ENCODE results near the gene SF3A1. TPM values are rescaled to one million over a fixed set of nuclear protein-coding genes. Genes with fewer than 3 reads are reported as not detected.

SF3A1 gene
- total RNA-seq, 1 donor from 2014 or later: 139 TPM

- DNase-seq (ENCODE audit: low read depth) (peak; percentile 71), FAIRE-seq (no peak)
- Histone ChIP-seq H4K20me1 (ENCODE audit: insufficient read depth, low read length) (peaks cover 97% of the 10 kb centered on the region), H3K4me1 (ENCODE audit: insufficient read depth, low read length) (peaks cover 42% of the 10 kb centered on the region), H2AFZ (ENCODE audit: low read depth, low read length) (no peak overlapping the region), H3K27me3 (ENCODE audit: insufficient read depth, low read length) (no peaks in the 10 kb centered on the region), H3K27ac (ENCODE audit: low read depth, low read length) (peak overlapping the region; percentile 39), H3K9ac (ENCODE audit: low read length) (peak overlapping the region; percentile 23), H3K4me3 (ENCODE audit: insufficient read depth, low read depth, low read length) (no peak overlapping the region), H3K9me3 (ENCODE audit: insufficient read depth, low read depth, low read length) (no peaks in the 10 kb centered on the region), H3K79me2 (ENCODE audit: insufficient read depth, low read length) (peaks cover 94% of the 10 kb centered on the region), H3K36me3 (ENCODE audit: insufficient read depth, low read length) (no peaks in the 10 kb centered on the region), H3K4me2 (ENCODE audit: low read length) (peak overlapping the region; percentile 45)
- no peak for TF ChIP-seq EZH2 (IDR thresholded peaks at IDR 0.05; ENCODE audit: insufficient read depth, low read length)
- TF ChIP-seq, protein P1, sequence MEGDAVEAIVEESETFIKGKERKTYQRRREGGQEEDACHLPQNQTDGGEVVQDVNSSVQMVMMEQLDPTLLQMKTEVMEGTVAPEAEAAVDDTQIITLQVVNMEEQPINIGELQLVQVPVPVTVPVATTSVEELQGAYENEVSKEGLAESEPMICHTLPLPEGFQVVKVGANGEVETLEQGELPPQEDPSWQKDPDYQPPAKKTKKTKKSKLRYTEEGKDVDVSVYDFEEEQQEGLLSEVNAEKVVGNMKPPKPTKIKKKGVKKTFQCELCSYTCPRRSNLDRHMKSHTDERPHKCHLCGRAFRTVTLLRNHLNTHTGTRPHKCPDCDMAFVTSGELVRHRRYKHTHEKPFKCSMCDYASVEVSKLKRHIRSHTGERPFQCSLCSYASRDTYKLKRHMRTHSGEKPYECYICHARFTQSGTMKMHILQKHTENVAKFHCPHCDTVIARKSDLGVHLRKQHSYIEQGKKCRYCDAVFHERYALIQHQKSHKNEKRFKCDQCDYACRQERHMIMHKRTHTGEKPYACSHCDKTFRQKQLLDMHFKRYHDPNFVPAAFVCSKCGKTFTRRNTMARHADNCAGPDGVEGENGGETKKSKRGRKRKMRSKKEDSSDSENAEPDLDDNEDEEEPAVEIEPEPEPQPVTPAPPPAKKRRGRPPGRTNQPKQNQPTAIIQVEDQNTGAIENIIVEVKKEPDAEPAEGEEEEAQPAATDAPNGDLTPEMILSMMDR (IDR thresholded peaks at IDR 0.05; ENCODE audit: insufficient read depth, low read depth, low read length): no peak
- Mint-ChIP-seq H3K4me1 (ENCODE audit: low read depth, unreplicated experiment) (peaks cover 58% of the 10 kb centered on the region), H3K4me3 (ENCODE audit: unreplicated experiment) (no peak overlapping the region), H3K27ac (ENCODE audit: unreplicated experiment) (no peak overlapping the region), H3K27me3 (ENCODE audit: low read depth, unreplicated experiment) (no peaks in the 10 kb centered on the region), H3K36me3 (ENCODE audit: low read depth, unreplicated experiment) (peaks cover 8% of the 10 kb centered on the region), H3K9me3 (ENCODE audit: unreplicated experiment) (peaks cover 2% of the 10 kb centered on the region)
These were observed 45.6 kb downstream of the SF3A1 start for GRCh38 chr22:30310881-30311771.

DNA sequence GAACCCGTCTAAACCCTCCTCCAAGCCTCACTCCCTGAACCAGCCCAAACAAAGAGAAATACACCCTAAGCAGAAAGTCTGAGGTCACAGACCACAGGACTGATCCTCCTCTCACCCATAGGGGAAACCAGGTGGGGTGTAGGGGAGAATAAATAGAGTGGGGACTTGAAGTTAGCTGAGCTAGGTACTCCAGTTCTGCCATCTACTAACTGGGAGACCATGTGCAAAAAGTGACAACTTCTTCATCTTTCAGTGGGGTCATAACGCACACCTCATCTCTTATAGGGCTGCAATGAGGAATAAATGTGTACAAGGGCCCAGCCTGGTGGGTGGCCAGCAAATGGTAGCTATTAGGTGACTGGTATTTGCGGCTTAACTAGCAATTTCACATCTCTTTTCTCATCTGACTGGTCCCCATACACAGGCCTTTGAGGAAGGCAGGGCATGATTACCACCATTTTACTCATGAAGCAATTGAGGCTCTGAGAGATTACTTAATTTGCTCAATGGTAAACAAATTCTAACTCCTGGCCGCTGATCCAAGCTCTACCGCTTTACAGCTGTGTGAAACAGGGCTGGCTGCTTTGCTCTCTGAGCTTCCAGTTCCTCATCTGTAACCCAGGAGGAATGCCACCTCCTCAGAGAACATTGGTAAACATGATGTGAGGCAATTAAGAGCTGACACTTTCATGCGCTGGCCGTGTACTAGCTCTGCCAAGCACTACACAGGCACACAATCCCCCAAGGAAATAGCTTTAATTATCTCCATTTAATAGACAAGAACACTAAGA lies 46.5 kb downstream of the SF3A1 start:
- Histone ChIP-seq H3K9ac (ENCODE audit: low read length) (no peak overlapping the region), H3K27ac (ENCODE audit: low read depth, low read length) (no peak overlapping the region), H3K36me3 (ENCODE audit: insufficient read depth, low read length) (no peaks in the 10 kb centered on the region), H3K4me2 (ENCODE audit: low read length) (peak overlapping the region; percentile 45), H3K4me3 (ENCODE audit: insufficient read depth, low read depth, low read length) (no peak overlapping the region), H3K9me3 (ENCODE audit: insufficient read depth, low read depth, low read length) (no peaks in the 10 kb centered on the region), H3K27me3 (ENCODE audit: insufficient read depth, low read length) (no peaks in the 10 kb centered on the region), H3K79me2 (ENCODE audit: insufficient read depth, low read length) (peaks cover 94% of the 10 kb centered on the region), H3K4me1 (ENCODE audit: insufficient read depth, low read length) (peaks cover 49% of the 10 kb centered on the region), H2AFZ (ENCODE audit: low read depth, low read length) (no peak overlapping the region), H4K20me1 (ENCODE audit: insufficient read depth, low read length) (peaks cover 97% of the 10 kb centered on the region)
- DNase-seq (ENCODE audit: low read depth) (peak; percentile 57), FAIRE-seq (no peak)
- Mint-ChIP-seq H3K9me3 (ENCODE audit: unreplicated experiment) (peaks cover 2% of the 10 kb centered on the region), H3K27ac (ENCODE audit: unreplicated experiment) (no peak overlapping the region), H3K4me3 (ENCODE audit: unreplicated experiment) (peak overlapping the region; percentile 17), H3K4me1 (ENCODE audit: low read depth, unreplicated experiment) (peaks cover 61% of the 10 kb centered on the region), H3K36me3 (ENCODE audit: low read depth, unreplicated experiment) (peaks cover 8% of the 10 kb centered on the region), H3K27me3 (ENCODE audit: low read depth, unreplicated experiment) (no peaks in the 10 kb centered on the region)
- TF ChIP-seq, protein P1 (IDR thresholded peaks at IDR 0.05; ENCODE audit: insufficient read depth, low read depth, low read length): no peak
- no peak for TF ChIP-seq EZH2 (IDR thresholded peaks at IDR 0.05; ENCODE audit: insufficient read depth, low read length)

Data from astrocyte (in vitro differentiated cells and primary cell).